Measurements from ENCODE around the gene FKTN.

Gene FKTN

DNA sequence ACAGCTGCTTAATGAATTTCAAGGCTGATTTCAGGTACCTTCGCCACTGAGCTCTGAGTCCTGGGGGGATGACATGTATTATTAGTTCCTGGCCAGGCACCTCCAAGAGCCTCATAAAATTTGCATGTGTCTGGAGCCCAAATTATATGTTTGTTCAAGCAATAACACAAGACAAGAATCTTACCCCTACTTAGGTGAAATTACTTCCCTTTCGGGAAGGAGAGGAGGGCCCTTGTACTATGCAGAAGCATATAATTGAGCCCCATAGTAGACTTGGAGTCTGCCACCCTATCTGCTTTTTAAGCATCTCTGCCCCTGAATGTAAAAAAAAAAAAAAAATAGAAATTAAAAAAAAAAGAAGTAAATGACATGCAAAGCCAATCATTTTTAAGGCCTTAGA lies 123.4 kb downstream of the FKTN start:
- TF ChIP-seq, protein P1, sequence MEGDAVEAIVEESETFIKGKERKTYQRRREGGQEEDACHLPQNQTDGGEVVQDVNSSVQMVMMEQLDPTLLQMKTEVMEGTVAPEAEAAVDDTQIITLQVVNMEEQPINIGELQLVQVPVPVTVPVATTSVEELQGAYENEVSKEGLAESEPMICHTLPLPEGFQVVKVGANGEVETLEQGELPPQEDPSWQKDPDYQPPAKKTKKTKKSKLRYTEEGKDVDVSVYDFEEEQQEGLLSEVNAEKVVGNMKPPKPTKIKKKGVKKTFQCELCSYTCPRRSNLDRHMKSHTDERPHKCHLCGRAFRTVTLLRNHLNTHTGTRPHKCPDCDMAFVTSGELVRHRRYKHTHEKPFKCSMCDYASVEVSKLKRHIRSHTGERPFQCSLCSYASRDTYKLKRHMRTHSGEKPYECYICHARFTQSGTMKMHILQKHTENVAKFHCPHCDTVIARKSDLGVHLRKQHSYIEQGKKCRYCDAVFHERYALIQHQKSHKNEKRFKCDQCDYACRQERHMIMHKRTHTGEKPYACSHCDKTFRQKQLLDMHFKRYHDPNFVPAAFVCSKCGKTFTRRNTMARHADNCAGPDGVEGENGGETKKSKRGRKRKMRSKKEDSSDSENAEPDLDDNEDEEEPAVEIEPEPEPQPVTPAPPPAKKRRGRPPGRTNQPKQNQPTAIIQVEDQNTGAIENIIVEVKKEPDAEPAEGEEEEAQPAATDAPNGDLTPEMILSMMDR (IDR thresholded peaks at IDR 0.05; ENCODE audit: low read depth, low read length), result no peak
- no peak for DNase-seq (ENCODE audit: extremely low read depth, low read depth)

DNA sequence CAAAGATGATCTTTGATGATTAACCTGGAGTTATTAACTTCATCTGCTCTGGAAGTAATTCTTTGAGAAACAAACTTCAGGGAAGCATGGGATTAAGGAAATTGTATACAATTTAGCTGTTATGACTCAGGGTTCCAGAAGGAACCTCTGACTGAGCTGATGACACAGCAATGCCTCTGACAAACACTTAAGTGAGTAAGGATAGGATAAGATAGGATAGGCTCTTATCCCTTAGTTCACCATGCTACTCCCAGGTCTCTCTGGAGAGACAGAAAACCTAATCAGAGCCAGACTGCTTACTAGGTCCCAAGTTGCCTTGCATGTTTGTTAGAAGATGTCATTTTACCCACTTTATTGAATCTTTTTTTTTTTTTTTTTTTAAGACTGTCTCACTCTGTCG lies 123.8 kb downstream of the FKTN start:
- DNase-seq (ENCODE audit: extremely low read depth, low read depth), result peak; percentile 2
- TF ChIP-seq, protein P1 (IDR thresholded peaks at IDR 0.05; ENCODE audit: low read depth, low read length), result no peak

DNA sequence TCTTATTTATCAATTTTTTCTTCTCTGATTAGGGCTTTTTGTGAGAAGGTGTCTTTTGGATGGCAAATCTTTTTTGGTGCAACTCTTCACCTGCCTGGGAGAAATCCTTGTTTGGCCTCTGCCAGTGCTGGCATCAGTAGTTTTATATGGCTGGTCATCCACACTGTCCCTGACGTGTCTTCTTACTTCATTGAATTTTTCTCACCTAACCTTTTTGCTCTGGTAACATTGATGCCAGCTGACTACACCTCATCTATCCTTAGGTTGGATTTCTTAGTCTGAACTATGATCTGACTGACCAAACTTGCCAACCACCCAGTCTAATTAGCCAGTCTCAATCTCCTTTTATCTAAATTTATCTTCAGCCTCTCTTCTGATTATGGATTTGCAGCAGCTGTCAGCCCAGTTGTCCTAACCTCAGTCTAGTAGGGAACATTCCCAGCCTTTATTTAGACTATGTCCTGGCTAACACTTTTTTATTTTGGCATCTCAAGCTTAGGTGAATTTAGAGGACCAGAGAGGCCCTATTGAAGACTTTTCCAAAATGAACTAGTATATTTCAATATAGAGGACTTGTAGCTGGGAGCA lies 125.9 kb downstream of the FKTN start:
- DNase-seq (ENCODE audit: extremely low read depth, low read depth), result no peak
- TF ChIP-seq, protein P1 (IDR thresholded peaks at IDR 0.05; ENCODE audit: low read depth, low read length), result no peak

DNA sequence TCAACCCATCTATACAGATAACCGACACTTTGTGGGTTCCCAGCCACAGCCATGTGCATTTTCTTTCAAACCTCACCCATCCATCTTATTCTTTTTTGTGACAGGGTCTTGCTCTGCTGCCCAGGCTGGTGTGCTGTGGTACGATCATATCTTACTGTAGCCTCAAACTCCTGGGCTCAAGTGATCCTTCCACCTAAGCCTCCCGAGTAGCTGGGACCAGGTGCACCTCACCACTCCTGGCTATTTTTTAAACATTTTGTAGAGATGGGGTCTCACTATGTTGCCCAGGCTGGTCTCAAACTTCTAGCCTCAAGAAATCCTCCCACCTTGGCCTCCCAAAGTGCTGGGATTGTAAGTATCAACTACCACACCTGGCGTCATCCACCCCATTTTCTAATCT lies 129.0 kb downstream of the FKTN start:
- DNase-seq (ENCODE audit: extremely low read depth, low read depth), result no peak
- TF ChIP-seq, protein P1 (IDR thresholded peaks at IDR 0.05; ENCODE audit: low read depth, low read length), result no peak

Measured in AG09319 (cell line).